Small intestine (tissue), 7 donors: ENCODE measurements around the gene CRISPLD2. TPM values are rescaled to one million over a fixed set of nuclear protein-coding genes. Genes with fewer than 3 reads are reported as not detected.

Experiments
- DNase-seq, 2 donors: peaks; one replicate each; pipeline versions ENCODE4 v3.0.0 to v3.0.0-alpha.2; 2013
- FAIRE-seq: peaks from 2 replicates; lab custom pipeline; 2012; peaks lifted over from hg19 to GRCh38; lab: Jason Lieb, UNC
- H3K27ac ChIP-seq, 3 donors: one replicate each; pipeline ENCODE4 v1.5.1; 2013; ENCODE audit warnings: low read length in 2 of 3, mild to moderate bottlenecking in 2 of 3, control low read depth in 1 of 3, inconsistent platforms in 1 of 3, low read depth in 1 of 3, moderate library complexity in 1 of 3
- H3K27me3 ChIP-seq, 3 donors: one replicate each; pipeline ENCODE4 v1.6.1; 2013; ENCODE audit warnings: low read length in 3 of 3, inconsistent platforms in 1 of 3; ENCODE audit not compliant: control insufficient read depth in 3 of 3, insufficient read depth in 3 of 3
- H3K36me3 ChIP-seq, 3 donors: one replicate each; pipeline ENCODE4 v1.6.1; 2013; ENCODE audit warnings: low read length in 3 of 3, inconsistent platforms in 1 of 3, low read depth in 1 of 3, mild to moderate bottlenecking in 1 of 3, moderate library complexity in 1 of 3; ENCODE audit not compliant: control insufficient read depth in 3 of 3, insufficient read depth in 2 of 3
- H3K4me1 ChIP-seq, 3 donors: one replicate each; pipeline ENCODE4 v1.6.1; 2013; ENCODE audit warnings: low read length in 2 of 3, inconsistent platforms in 1 of 3, low read depth in 1 of 3, mild to moderate bottlenecking in 1 of 3, moderate library complexity in 1 of 3; ENCODE audit not compliant: control insufficient read depth in 3 of 3, insufficient read depth in 2 of 3
- H3K4me3 ChIP-seq, 3 donors: one replicate each; pipeline ENCODE4 v1.5.1; 2013; ENCODE audit warnings: low read length in 3 of 3, control low read depth in 1 of 3, inconsistent platforms in 1 of 3, low read depth in 1 of 3, mild to moderate bottlenecking in 1 of 3, moderate library complexity in 1 of 3
- H3K9me3 ChIP-seq, 2 donors: one replicate each; pipeline ENCODE4 v1.6.1; 2013; ENCODE audit warnings: low read depth in 1 of 2, low read length in 1 of 2; ENCODE audit not compliant: control insufficient read depth in 2 of 2, insufficient read depth in 1 of 2
- WGBS, 3 donors: extraction: QIAGEN DNeasy Blood & Tissue Kit; methylation state at CpG; one replicate each; pipeline ENCODE4 v1.1.7; 2013; 5-methylcytosine and 5-hydroxymethylcytosine counted together
- polyA plus RNA-seq, 4 donors: library from polyadenylated mRNA; stranded (reverse) in 3 of 4; unstranded in 1 of 4; fragments of 200-250 nt in 3 of 4; fragments of 120-200 nt in 1 of 4; gene quantifications; one replicate each; pipeline versions ENCODE4 v1.2.1 to v1.2.3, GENCODE V29; 2013
- donor health status: healthy with polysubstance abuse.
- donor health status: control.
- donor health status: control.
- donor health status: Bipolar disorder and iron deficiency.
- donor health status: healthy.

The CRISPLD2 gene
- polyA plus RNA-seq, 4 donors: 0.89 to 31.4 (median 4.9) TPM

DNA sequence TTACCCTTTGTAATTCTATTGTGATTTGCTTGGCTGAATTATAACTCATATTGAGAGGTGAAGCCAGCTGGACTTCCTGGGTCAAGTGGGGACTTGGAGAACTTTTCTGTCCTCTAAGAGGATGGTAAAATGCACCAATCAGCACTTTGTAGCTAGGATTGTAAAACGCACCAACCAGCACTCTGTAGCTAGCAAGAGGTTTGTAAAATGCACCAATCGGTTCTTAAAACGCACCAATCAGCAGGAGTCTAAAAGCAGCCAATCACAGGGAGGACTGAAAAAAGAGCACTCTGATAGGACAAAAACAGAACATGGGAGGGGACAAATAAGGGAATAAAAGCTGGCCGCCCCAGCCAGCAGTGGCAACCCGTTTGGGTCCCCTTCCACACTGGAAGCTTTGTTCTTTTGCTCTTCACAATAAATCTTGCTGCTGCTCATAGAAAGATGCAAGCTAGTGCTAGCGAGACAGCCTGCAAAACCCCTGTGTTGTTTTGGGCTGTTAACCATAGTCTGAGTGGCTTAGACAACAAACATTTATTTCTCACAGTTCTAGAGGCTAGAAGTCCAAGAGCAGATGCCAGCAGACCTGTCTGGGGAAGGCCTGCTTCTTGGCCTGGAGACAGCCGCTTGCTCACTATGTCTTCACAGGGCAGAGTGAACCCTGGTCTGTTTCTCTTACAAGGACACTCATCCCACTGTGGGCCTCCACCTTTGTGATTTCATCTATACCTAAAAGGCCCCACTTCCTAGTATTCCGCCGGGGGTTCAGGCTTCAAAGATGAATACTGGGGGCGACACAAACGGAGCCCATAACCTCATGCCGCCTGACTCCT lies 39.0 kb upstream of the CRISPLD2 start:
- Histone ChIP-seq H3K4me3 (no peak overlapping the region), H3K9me3 (no peaks in the 10 kb centered on the region), H3K4me1 (peaks cover 0 to 2% (median under 1%) of the 10 kb centered on the region in 3 donors), H3K27ac (no peak overlapping the region), H3K27me3 (no peaks in the 10 kb centered on the region), H3K36me3 (peaks cover 10 to 39% (median 11%) of the 10 kb centered on the region in 3 donors)
- 89 to 90% (median 90%) methylated on average over 12 of the region's 12 CpGs for WGBS, 3 donors
- DNase-seq (no peak), FAIRE-seq (no peak)

DNA sequence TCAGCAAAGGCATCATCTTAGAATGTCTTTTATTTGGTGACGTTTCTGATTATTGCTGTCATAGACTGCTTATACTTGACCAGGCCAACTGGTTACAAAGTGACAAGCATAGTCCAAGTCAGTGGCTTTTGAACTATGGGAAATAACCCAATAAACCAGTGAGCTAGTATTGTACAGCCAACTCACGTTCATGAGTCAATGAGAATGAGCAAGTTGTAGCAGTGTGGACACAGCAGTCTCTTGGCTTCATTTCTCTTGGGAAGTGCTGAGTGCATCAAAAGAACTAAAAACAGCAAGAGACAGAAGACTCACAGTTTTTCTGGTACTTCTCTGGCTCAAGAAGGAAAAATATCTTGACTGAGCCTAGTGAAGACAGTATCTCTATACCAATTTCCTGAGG lies 36.9 kb upstream of the CRISPLD2 start:
- Histone ChIP-seq H3K4me3 (no peak overlapping the region), H3K4me1 (peaks cover 0 to 20% (median 12%) of the 10 kb centered on the region in 3 donors), H3K36me3 (peaks cover 1 to 21% (median 11%) of the 10 kb centered on the region in 3 donors), H3K27me3 (no peaks in the 10 kb centered on the region), H3K27ac (no peak overlapping the region), H3K9me3 (no peaks in the 10 kb centered on the region)
- DNase-seq: no peak
- FAIRE-seq: no peak
- 76 to 84% (median 77%) methylated on average over 2 of the region's 2 CpGs for WGBS, 3 donors

DNA sequence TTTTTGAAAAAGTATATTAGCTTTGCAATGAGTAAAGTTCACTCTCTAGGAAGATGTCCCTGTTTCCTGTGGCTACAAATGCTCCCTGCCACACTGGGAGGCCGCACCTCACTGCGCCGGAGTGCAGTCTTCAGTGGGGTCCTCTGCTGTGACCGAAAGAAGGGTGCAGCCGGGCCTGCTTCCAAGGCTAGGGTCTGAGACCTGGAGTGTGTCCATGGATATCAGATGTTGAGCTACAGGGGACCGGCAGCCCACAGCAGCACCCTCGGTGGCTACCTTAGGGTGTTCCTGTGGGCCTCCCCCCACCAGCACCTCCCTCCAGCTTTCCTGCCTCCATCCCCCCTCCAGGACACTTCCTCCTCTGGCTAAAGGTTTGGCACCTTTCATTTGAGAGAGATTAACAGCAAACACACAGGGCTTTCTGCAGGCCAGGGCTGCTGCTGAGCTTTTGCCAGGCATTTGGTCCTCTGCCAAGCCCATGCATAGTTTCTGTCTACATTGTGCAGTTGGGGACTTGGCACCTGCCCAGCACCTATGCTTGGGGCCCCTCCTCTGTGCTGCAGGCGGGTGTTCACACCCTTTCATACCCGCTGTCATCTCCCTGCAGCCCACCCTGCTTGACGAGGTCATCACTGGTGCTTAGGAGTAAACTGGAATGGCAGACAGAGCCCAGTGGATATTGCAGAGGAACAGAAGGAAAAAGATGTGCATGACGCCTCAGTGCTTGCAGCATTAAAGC lies 33.8 kb upstream of the CRISPLD2 start:
- 13 to 47% (median 44%) methylated on average over 11 of the region's 11 CpGs for WGBS, 3 donors
- Histone ChIP-seq H3K4me3 (no peak overlapping the region), H3K27me3 (no peaks in the 10 kb centered on the region), H3K36me3 (peaks cover 0 to 5% (median 0%) of the 10 kb centered on the region in 3 donors), H3K9me3 (no peaks in the 10 kb centered on the region), H3K27ac (peak overlapping the region in 2 of 3 donors; percentile 11 to 15), H3K4me1 (peaks cover 0 to 20% (median 14%) of the 10 kb centered on the region in 3 donors)
- FAIRE-seq: no peak
- DNase-seq: peak; percentile 45 to 70

- no peak overlapping the region for H3K4me3 ChIP-seq
- H3K27me3 ChIP-seq: no peaks in the 10 kb centered on the region
- peaks cover 0 to 20% (median 14%) of the 10 kb centered on the region in 3 donors for H3K4me1 ChIP-seq
- no peaks in the 10 kb centered on the region for H3K9me3 ChIP-seq
- FAIRE-seq (no peak), DNase-seq (peak in 1 of 2 donors; percentile 86)
- WGBS, 3 donors: 26 to 60% (median 47%) methylated on average over 13 of the region's 13 CpGs
- peak overlapping the region in 2 of 3 donors; percentile 11 to 28 for H3K27ac ChIP-seq
- peaks cover 0 to 2% (median 0%) of the 10 kb centered on the region in 3 donors for H3K36me3 ChIP-seq
Measured at GRCh38 chr16:84786605-84787262, 33.1 kb upstream of the CRISPLD2 start.

- Histone ChIP-seq H3K4me3 (no peak overlapping the region), H3K27me3 (no peaks in the 10 kb centered on the region), H3K27ac (peak overlapping the region in 2 of 3 donors; percentile 11 to 28), H3K4me1 (peaks cover 0 to 20% (median 14%) of the 10 kb centered on the region in 3 donors), H3K9me3 (no peaks in the 10 kb centered on the region), H3K36me3 (peaks cover 0 to 2% (median 0%) of the 10 kb centered on the region in 3 donors)
- DNase-seq (peak in 1 of 2 donors; percentile 27), FAIRE-seq (no peak)
- 24 to 48% (median 38%) methylated on average over 5 of the region's 5 CpGs for WGBS, 3 donors
Measured at GRCh38 chr16:84787263-84787622, 32.5 kb upstream of the CRISPLD2 start.

DNA sequence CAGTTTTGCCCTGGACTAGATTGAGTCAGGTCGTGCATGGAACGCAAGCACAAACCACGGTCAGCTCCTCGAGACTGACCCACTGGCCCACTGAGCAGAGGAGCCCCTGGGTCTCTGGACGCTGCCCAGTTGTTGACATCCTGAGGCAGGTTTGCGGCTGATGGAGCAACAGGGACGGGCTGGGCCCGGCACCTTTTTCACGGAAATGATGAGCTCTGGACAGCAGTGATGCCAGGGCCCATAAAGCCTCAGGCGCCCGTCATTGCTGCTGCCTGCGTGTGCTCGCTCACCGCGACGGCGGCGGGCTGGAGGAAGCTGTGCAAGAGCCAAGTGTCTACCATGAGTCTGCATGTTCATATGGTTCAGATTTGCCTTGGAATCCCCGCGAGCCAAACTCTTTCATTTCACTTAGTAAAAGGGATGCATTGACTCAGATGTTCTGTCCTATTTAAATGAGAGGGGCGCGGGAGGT lies 30.8 kb upstream of the CRISPLD2 start:
- WGBS, 3 donors: 96% methylated on average over 22 of the region's 22 CpGs

GRCh38 chr16:84789431-84789830 lies 30.4 kb upstream of the CRISPLD2 start:
- Histone ChIP-seq H3K27me3 (no peaks in the 10 kb centered on the region), H3K4me3 (no peak overlapping the region), H3K4me1 (peaks cover 0 to 22% (median 14%) of the 10 kb centered on the region in 3 donors), H3K27ac (no peak overlapping the region), H3K9me3 (no peaks in the 10 kb centered on the region), H3K36me3 (peaks cover 0 to 2% (median 0%) of the 10 kb centered on the region in 3 donors)
- FAIRE-seq (no peak), DNase-seq (no peak)
- 84 to 89% (median 85%) methylated on average over 11 of the region's 11 CpGs for WGBS, 3 donors

More for the DNA sequence above, 30.8 kb upstream of the CRISPLD2 start:
- FAIRE-seq: no peak
- no peak for DNase-seq
- Histone ChIP-seq H3K27ac (no peak overlapping the region), H3K9me3 (no peaks in the 10 kb centered on the region), H3K36me3 (peaks cover 0 to 2% (median 0%) of the 10 kb centered on the region in 3 donors), H3K4me3 (no peak overlapping the region), H3K4me1 (peaks cover 0 to 20% (median 14%) of the 10 kb centered on the region in 3 donors), H3K27me3 (no peaks in the 10 kb centered on the region)

DNA sequence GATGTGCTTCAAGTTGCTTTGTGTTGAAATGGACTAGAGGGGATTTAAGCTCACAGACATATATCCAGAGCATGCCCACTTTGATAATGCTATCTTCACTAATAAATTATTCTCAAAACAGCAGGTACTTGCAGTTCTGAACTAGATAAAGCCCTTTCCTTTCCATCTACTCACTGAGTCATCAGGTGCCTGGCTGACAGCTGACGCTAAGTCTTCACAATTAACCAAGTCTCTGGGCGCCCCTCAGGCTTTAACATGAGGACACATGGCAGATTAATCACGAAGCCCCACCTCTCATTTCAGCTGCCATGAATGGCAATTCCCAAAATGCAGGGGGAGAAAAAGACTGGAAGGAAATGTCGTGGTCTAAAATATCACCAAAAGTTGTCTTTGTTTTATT lies 29.5 kb upstream of the CRISPLD2 start:
- Histone ChIP-seq H3K4me1 (peaks cover 0 to 28% (median 14%) of the 10 kb centered on the region in 3 donors), H3K4me3 (no peak overlapping the region), H3K36me3 (peaks cover 0 to 2% (median 0%) of the 10 kb centered on the region in 3 donors), H3K9me3 (no peaks in the 10 kb centered on the region), H3K27ac (no peak overlapping the region), H3K27me3 (no peaks in the 10 kb centered on the region)
- DNase-seq (no peak), FAIRE-seq (no peak)
- WGBS, 3 donors: 59 to 84% (median 71%) methylated on average over 4 of the region's 4 CpGs
